H1 (cell line): Measurements from ENCODE around the gene MAPK8IP1. TPM values are rescaled to one million over a fixed set of nuclear protein-coding genes. Genes with fewer than 3 reads are reported as not detected.

Experiments
- CHD1 ChIP-seq: IDR thresholded peaks from 2 replicates; pipeline ENCODE4 v1.6.1; 2012; ENCODE audit warnings: low read depth, low read length, improper control_type of control experiment
- CTBP2 ChIP-seq: IDR thresholded peaks from 2 replicates; pipeline ENCODE4 v1.7.0; 2011; ENCODE audit warnings: borderline replicate concordance, mild to moderate bottlenecking, moderate library complexity, mixed read lengths, low read length; ENCODE audit not compliant: insufficient read depth, insufficient read length
- FOSL1 ChIP-seq: IDR thresholded peaks from 2 replicates; pipeline ENCODE4 v1.6.1; 2011; ENCODE audit warnings: mild to moderate bottlenecking, low read depth, low read length, moderate library complexity; ENCODE audit not compliant: insufficient read depth
- MAFK ChIP-seq: IDR thresholded peaks from 2 replicates; pipeline ENCODE4 v1.6.1; 2012; ENCODE audit warnings: low read depth, mild to moderate bottlenecking, improper control_type of control experiment, low read length
- RXRA ChIP-seq: IDR thresholded peaks from 2 replicates; pipeline ENCODE4 v1.6.1; 2011; ENCODE audit warnings: low read depth, mild to moderate bottlenecking, low read length, moderate library complexity; ENCODE audit not compliant: insufficient read depth
- polyA plus RNA-seq, 7 experiments: library from polyadenylated mRNA; depleted of rRNA in 3 of 7; stranded (reverse) in 5 of 7; unstranded in 2 of 7; fragments of >200 nt in 5 of 7; fragments of 200-250 nt in 2 of 7; gene quantifications; 1 replicate in 5 of 7; 2 replicates in 1 of 7; 4 replicates in 1 of 7; pipeline versions ENCODE4 v1.2.1 to v1.2.3, GENCODE V29; 2011 to 2013; ENCODE audit warnings: missing spikeins in 2 of 7, mixed read lengths in 2 of 7
- total RNA-seq: library from RNA; stranded (reverse); fragmentation: NEBNext Ultra II Directional; extraction: Animal tissue kit (Norgen Biotek cat#: 25700); gene quantifications from 2 replicates; pipeline ENCODE4 v1.2.1, GENCODE V29; 2021
- TF ChIP-seq, protein P1 (sequence below): IDR thresholded peaks from 2 replicates; pipeline ENCODE4 v1.6.1; 2012; ENCODE audit warnings: inconsistent platforms

MAPK8IP1 gene
- total and polyA plus RNA-seq, 2 of the 8 experiments (the other 6 are each of a cell fraction or from before 2014, with no cell fraction given), result 32.4 to 40.1 TPM

DNA sequence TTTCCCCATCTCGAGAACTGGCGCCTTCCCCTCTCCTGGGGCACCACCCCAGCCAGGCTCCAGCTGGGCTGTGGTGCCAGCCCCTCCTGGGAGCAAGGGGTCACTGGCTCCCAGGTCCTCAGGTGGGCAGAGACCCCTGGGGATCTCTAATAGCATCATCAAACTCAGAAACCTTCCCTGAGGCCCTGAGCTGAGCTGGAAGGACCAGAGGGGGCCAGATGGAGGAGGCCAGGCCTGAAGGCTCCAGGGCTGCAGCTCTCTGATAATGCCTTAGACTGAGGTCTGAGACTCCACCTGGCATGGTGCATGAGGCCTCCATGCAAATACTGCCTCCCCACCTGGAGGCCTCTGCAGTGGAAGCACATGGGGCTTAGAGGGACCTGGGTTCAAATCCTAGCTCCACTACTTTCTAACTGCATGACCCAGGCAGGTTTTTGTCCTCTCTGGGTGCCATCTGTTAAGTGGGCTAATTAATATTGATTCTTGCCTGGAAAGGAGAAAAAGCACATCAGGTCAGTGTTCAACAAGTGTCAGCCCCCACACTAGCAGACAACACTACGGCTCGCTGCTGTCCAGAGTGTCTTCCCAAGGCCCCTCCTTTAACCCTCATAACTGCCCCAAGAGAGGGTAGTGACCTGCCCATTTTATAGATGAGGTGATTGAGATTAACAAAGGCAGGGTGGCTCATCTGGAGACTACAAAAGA, 1.5 kb downstream of the MAPK8IP1 start (continued):
- no peak for TF ChIP-seq MAFK
- no peak for TF ChIP-seq CHD1
- TF ChIP-seq CTBP2, result no peak
- TF ChIP-seq, protein P1, sequence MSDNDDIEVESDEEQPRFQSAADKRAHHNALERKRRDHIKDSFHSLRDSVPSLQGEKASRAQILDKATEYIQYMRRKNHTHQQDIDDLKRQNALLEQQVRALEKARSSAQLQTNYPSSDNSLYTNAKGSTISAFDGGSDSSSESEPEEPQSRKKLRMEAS, result no peak
- TF ChIP-seq FOSL1, result no peak
- no peak for TF ChIP-seq RXRA
